Loucy (cell line): ENCODE results near the gene PGLYRP1.

Experiments
- H2AFZ ChIP-seq: fragments of 200-600 bp; sonication (generic); 2 replicates; pipeline ENCODE4 v1.6.0; 2016; ENCODE audit warnings: antibody characterized with exemption, mild to moderate bottlenecking, low read length, moderate library complexity
- H3F3A ChIP-seq: fragments of 200-600 bp; 2 replicates; pipeline ENCODE4 v1.6.0; 2016; ENCODE audit warnings: antibody characterized with exemption, low read depth, mild to moderate bottlenecking
- H3K27me3 ChIP-seq: fragments of 200-600 bp; sonication (generic); 2 replicates; pipeline ENCODE4 v1.6.1; 2014; ENCODE audit warnings: low read length, mild to moderate bottlenecking; ENCODE audit not compliant: insufficient read depth, poor library complexity, severe bottlenecking
- H3K36me3 ChIP-seq: fragments of 200-600 bp; sonication (generic); 2 replicates; pipeline ENCODE4 v1.6.1; 2016; ENCODE audit warnings: low read length; ENCODE audit not compliant: insufficient read depth
- H3K4me1 ChIP-seq: fragments of 200-600 bp; sonication (generic); 2 replicates; pipeline ENCODE4 v1.5.1; 2014; ENCODE audit warnings: low read length, mild to moderate bottlenecking; ENCODE audit not compliant: insufficient read depth, poor library complexity, severe bottlenecking
- H3K4me2 ChIP-seq: fragments of 200-600 bp; sonication (generic); 2 replicates; pipeline ENCODE4 v1.6.0; 2014; ENCODE audit warnings: antibody characterized with exemption, low read length, low read depth, mild to moderate bottlenecking; ENCODE audit not compliant: poor library complexity, severe bottlenecking
- H3K4me3 ChIP-seq: fragments of 200-600 bp; sonication (generic); 2 replicates; pipeline ENCODE4 v1.5.1; 2014; ENCODE audit warnings: low read length, mild to moderate bottlenecking, mixed read lengths; ENCODE audit not compliant: poor library complexity, severe bottlenecking
- H3K79me2 ChIP-seq: fragments of 200-600 bp; sonication (generic); 2 replicates; pipeline ENCODE4 v1.6.1; 2014; ENCODE audit warnings: low read length; ENCODE audit not compliant: insufficient read depth
- H3K9ac ChIP-seq: fragments of 200-600 bp; sonication (generic); 2 replicates; pipeline ENCODE4 v1.6.0; 2014; ENCODE audit warnings: mild to moderate bottlenecking, low read depth, low read length, moderate library complexity; ENCODE audit not compliant: poor library complexity, severe bottlenecking
- H3K9me2 ChIP-seq: fragments of 200-600 bp; sonication (generic); replicated peaks from 2 replicates; pipeline ENCODE4 v1.6.1; 2016; ENCODE audit warnings: low read depth, low read length, mixed read lengths
- H3K9me3 ChIP-seq: fragments of 200-600 bp; sonication (generic); 2 replicates; pipeline ENCODE4 v1.6.1; 2014; ENCODE audit warnings: mild to moderate bottlenecking, antibody characterized with exemption, low read length, low read depth; ENCODE audit not compliant: insufficient read depth
- H4K20me1 ChIP-seq: fragments of 200-600 bp; sonication (generic); 2 replicates; pipeline ENCODE4 v1.6.0; 2014; ENCODE audit warnings: antibody characterized with exemption, low read length, mild to moderate bottlenecking; ENCODE audit not compliant: insufficient read depth, poor library complexity, severe bottlenecking
- EZH2phosphoT487 ChIP-seq: fragments of 200-600 bp; IDR thresholded peaks from 2 replicates; pipeline ENCODE4 v1.6.1; 2018; ENCODE audit warnings: antibody characterized with exemption, mild to moderate bottlenecking, moderate library complexity, borderline replicate concordance
- TF ChIP-seq, protein P1 (sequence below): fragments of 200-600 bp; sonication (generic); conservative IDR thresholded peaks from 2 replicates; pipeline ENCODE4 v1.5.1; 2014; ENCODE audit warnings: mild to moderate bottlenecking, antibody characterized with exemption, low read length

Gene PGLYRP1

DNA sequence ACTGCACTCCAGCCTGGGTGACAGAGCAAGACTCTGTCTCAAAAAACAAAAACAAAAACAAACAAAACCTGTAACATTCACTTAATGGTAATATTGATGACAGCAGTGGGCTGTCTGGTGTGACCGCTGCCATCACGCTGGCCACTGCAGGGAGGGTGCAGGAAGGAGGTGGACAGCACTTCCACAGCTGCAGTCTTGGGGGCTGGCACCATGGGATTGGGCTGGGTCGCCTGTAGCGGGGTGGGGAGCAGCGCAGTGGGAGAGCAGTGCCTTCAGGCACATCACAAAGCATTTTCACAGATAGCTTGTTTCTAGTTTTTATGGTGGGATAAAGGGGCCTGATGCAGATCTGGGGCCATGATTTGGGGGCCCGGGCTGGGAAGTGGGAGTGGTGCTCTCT, 12.7 kb upstream of the PGLYRP1 start:
- no peaks in the 10 kb centered on the region for H3K79me2 ChIP-seq
- H3K9ac ChIP-seq, result no peak overlapping the region
- no peaks in the 10 kb centered on the region for H3F3A ChIP-seq
- TF ChIP-seq, protein P1, sequence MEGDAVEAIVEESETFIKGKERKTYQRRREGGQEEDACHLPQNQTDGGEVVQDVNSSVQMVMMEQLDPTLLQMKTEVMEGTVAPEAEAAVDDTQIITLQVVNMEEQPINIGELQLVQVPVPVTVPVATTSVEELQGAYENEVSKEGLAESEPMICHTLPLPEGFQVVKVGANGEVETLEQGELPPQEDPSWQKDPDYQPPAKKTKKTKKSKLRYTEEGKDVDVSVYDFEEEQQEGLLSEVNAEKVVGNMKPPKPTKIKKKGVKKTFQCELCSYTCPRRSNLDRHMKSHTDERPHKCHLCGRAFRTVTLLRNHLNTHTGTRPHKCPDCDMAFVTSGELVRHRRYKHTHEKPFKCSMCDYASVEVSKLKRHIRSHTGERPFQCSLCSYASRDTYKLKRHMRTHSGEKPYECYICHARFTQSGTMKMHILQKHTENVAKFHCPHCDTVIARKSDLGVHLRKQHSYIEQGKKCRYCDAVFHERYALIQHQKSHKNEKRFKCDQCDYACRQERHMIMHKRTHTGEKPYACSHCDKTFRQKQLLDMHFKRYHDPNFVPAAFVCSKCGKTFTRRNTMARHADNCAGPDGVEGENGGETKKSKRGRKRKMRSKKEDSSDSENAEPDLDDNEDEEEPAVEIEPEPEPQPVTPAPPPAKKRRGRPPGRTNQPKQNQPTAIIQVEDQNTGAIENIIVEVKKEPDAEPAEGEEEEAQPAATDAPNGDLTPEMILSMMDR, result no peak
- no peak for TF ChIP-seq EZH2phosphoT487
- H3K4me1 ChIP-seq, result no peaks in the 10 kb centered on the region
- no peak overlapping the region for H3K4me3 ChIP-seq
- no peaks in the 10 kb centered on the region for H3K36me3 ChIP-seq
- peaks cover 3% of the 10 kb centered on the region; the same call in 1 of the 2 replicates for H3K9me3 ChIP-seq
- no peaks in the 10 kb centered on the region for H3K9me2 ChIP-seq
- no peaks in the 10 kb centered on the region for H3K27me3 ChIP-seq
- no peak overlapping the region for H3K4me2 ChIP-seq
- H4K20me1 ChIP-seq, result no peaks in the 10 kb centered on the region
- no peak overlapping the region for H2AFZ ChIP-seq

DNA sequence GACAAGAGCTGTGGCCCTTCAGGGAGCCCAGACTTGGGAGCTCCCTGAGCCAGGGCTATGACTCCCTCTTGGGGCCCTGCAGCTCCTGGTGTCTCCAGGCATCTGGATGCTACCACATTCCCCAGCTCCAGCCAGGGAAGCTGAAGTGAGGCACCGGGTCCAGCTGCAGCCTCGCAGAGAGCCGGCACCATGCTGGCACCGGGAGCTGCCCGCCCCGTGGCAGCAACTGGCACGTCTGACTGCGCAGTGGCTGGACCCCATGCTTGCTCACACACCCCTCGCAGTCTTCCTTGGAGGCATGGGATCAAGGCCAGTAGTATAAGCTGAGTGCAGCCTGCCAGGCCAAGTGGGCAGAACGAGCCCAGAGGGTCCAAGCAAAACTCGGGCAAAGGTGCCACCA, 10.5 kb upstream of the PGLYRP1 start:
- Histone ChIP-seq H3K4me1 (no peaks in the 10 kb centered on the region), H3K9ac (no peak overlapping the region), H3K9me3 (peaks cover 3% of the 10 kb centered on the region; the same call in 1 of the 2 replicates), H3F3A (no peaks in the 10 kb centered on the region), H3K4me3 (no peak overlapping the region), H3K79me2 (no peaks in the 10 kb centered on the region), H3K4me2 (no peak overlapping the region), H4K20me1 (no peaks in the 10 kb centered on the region), H3K27me3 (no peaks in the 10 kb centered on the region), H2AFZ (no peak overlapping the region), H3K36me3 (no peaks in the 10 kb centered on the region), H3K9me2 (no peaks in the 10 kb centered on the region)
- no peak for TF ChIP-seq EZH2phosphoT487

DNA sequence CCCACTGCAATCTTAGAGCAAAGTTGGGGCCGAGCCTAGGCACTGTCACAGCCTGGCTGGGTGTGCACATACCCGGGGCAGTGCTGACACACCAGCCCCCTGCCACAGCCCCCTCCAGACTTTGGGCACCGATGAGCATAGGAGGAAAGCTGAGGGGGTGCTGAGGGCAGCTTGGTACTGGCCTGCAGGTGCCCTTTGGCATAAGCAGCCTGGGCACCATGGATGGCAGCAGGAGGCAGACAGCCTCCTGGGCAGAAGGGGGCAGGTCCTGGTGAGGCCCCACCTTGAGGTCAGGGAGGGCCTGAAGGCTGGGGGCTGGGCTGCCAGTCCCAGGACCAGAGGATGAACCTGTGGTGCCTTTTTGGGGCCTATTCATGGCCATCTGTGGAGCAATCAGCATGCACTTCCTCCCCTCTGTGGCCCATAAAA, 9.8 kb upstream of the PGLYRP1 start:
- Histone ChIP-seq H3K4me2 (no peak overlapping the region), H3K27me3 (no peaks in the 10 kb centered on the region), H3K9ac (no peak overlapping the region), H3K9me3 (peaks cover 3% of the 10 kb centered on the region; the same call in 1 of the 2 replicates), H3K4me1 (no peaks in the 10 kb centered on the region), H2AFZ (no peak overlapping the region), H4K20me1 (no peaks in the 10 kb centered on the region), H3F3A (no peaks in the 10 kb centered on the region), H3K9me2 (no peaks in the 10 kb centered on the region), H3K4me3 (no peak overlapping the region), H3K79me2 (no peaks in the 10 kb centered on the region), H3K36me3 (no peaks in the 10 kb centered on the region)
- TF ChIP-seq EZH2phosphoT487, result no peak
- TF ChIP-seq, protein P1, result no peak
